Activated CD4-positive, alpha-beta T cell treated with anti-CD3 and anti-CD28 coated beads, Interleukin-2, amount 50 U/mL, for 24 hours (primary cell): ENCODE data around the gene NIN.

Experiments used
- DNase-seq, 2 donors: peaks; one replicate each; pipeline ENCODE4 v3.0.0-alpha.2; 2020; ENCODE audit warnings: low read depth in 1 of 2, low spot score in 1 of 2

NIN gene

GRCh38 chr14:50763382-50764007, 67.5 kb downstream of the NIN start:
- no peak for DNase-seq

- DNase-seq, result no peak
Measured at GRCh38 chr14:50762931-50763300, 68.0 kb downstream of the NIN start.

- DNase-seq, result peak in 1 of 2 donors; percentile 54
Measured at GRCh38 chr14:50762001-50762930, 68.7 kb downstream of the NIN start.

GRCh38 chr14:50759800-50760543, 71.0 kb downstream of the NIN start:
- no peak for DNase-seq

GRCh38 chr14:50758945-50759344, 72.0 kb downstream of the NIN start:
- DNase-seq, result no peak

GRCh38 chr14:50758305-50758704, 72.7 kb downstream of the NIN start:
- no peak for DNase-seq

- no peak for DNase-seq
Measured at GRCh38 chr14:50757702-50758101, 73.3 kb downstream of the NIN start.

- no peak for DNase-seq
Measured at GRCh38 chr14:50756300-50756699, 74.7 kb downstream of the NIN start.

- no peak for DNase-seq
Measured at GRCh38 chr14:50750323-50750722, 80.6 kb downstream of the NIN start.

- no peak for DNase-seq
Measured at GRCh38 chr14:50745401-50746058, 85.4 kb downstream of the NIN start.

- no peak for DNase-seq
Measured at GRCh38 chr14:50744231-50744630, 86.7 kb downstream of the NIN start.

GRCh38 chr14:50741567-50741966, 89.4 kb downstream of the NIN start:
- DNase-seq, result no peak

GRCh38 chr14:50740856-50741255, 90.1 kb downstream of the NIN start:
- DNase-seq, result no peak

GRCh38 chr14:50739186-50739585, 91.8 kb downstream of the NIN start:
- DNase-seq, result no peak

GRCh38 chr14:50736932-50737419, 94.0 kb downstream of the NIN start:
- peak in 1 of 2 donors; percentile 25 for DNase-seq

GRCh38 chr14:50734950-50735695, 95.8 kb downstream of the NIN start:
- DNase-seq, result no peak

- DNase-seq, result no peak
Measured at GRCh38 chr14:50733494-50733893, 97.5 kb downstream of the NIN start.

GRCh38 chr14:50728836-50729235, 102.1 kb downstream of the NIN start:
- DNase-seq, result no peak

- DNase-seq, result peak in 1 of 2 donors; percentile 41
Measured at GRCh38 chr14:50726372-50727107, 104.4 kb downstream of the NIN start.

GRCh38 chr14:50725761-50726160, 105.2 kb downstream of the NIN start:
- DNase-seq, result no peak
